Mesenchymal stem cell (in vitro differentiated cells and primary cell): ENCODE data around the gene PAFAH2.
"Not testable (repeated sequence)": the region's sequence is repeated elsewhere in the genome, so short reads cannot be mapped to it uniquely, and the experiment has no call there.

Experiments used
- DNase-seq: peaks from one replicate; pipeline ENCODE4 v3.0.0-alpha.2; 2013
- H2AFZ ChIP-seq: one replicate; pipeline ENCODE4 v1.6.1; 2013; ENCODE audit warnings: low read depth, mild to moderate bottlenecking, control low read depth, inconsistent platforms, low read length, moderate library complexity
- H2AK5ac ChIP-seq: 2 replicates; pipeline ENCODE4 v1.6.1; 2013; ENCODE audit warnings: low read length, moderate library complexity, mild to moderate bottlenecking, inconsistent platforms; ENCODE audit not compliant: severe bottlenecking
- H2BK120ac ChIP-seq: one replicate; pipeline ENCODE4 v1.6.1; 2013; ENCODE audit warnings: low read depth, mild to moderate bottlenecking, inconsistent platforms, low read length, moderate library complexity
- H2BK12ac ChIP-seq, 2 experiments: one replicate each; pipeline ENCODE4 v1.6.1; 2013; ENCODE audit warnings: inconsistent platforms in 2 of 2, low read length in 2 of 2, mild to moderate bottlenecking in 2 of 2, moderate library complexity in 2 of 2, control low read depth in 1 of 2
- H2BK15ac ChIP-seq: one replicate; pipeline ENCODE4 v1.6.1; 2013; ENCODE audit warnings: mild to moderate bottlenecking, low read depth, inconsistent platforms; ENCODE audit not compliant: poor library complexity, severe bottlenecking
- H2BK5ac ChIP-seq: 2 replicates; pipeline ENCODE4 v1.6.1; 2013; ENCODE audit warnings: low read depth, mild to moderate bottlenecking, low read length, control low read depth, inconsistent platforms; ENCODE audit not compliant: poor library complexity, severe bottlenecking
- H3K14ac ChIP-seq, 2 experiments: one replicate each; pipeline ENCODE4 v1.6.1; 2013; ENCODE audit warnings: inconsistent platforms in 2 of 2, low read length in 2 of 2, control low read depth in 1 of 2, mild to moderate bottlenecking in 1 of 2, moderate library complexity in 1 of 2
- H3K18ac ChIP-seq, 2 experiments: one replicate each; pipeline ENCODE4 v1.6.1; 2013; ENCODE audit warnings: inconsistent platforms in 2 of 2, low read length in 2 of 2, control low read depth in 1 of 2, low read depth in 1 of 2, mild to moderate bottlenecking in 1 of 2
- H3K23ac ChIP-seq, 2 experiments: one replicate each; pipeline ENCODE4 v1.6.1; 2013; ENCODE audit warnings: inconsistent platforms in 2 of 2, low read length in 2 of 2, mild to moderate bottlenecking in 2 of 2, moderate library complexity in 2 of 2, control low read depth in 1 of 2
- H3K27ac ChIP-seq: 2 replicates; pipeline ENCODE4 v1.5.1; 2013; ENCODE audit warnings: mild to moderate bottlenecking, moderate library complexity, low read length, control low read depth, inconsistent platforms; ENCODE audit not compliant: poor library complexity, severe bottlenecking
- H3K27me3 ChIP-seq, 2 experiments: 2 replicates each; pipeline versions ENCODE4 v1.6.1 to v1.7.0; 2013; ENCODE audit warnings: low read length in 2 of 2, mild to moderate bottlenecking in 2 of 2, moderate library complexity in 2 of 2, control low read depth in 1 of 2, inconsistent platforms in 1 of 2; ENCODE audit not compliant: control insufficient read depth in 1 of 2, insufficient read depth in 1 of 2
- H3K36me3 ChIP-seq, 2 experiments: 2 replicates each; pipeline versions ENCODE4 v1.6.1 to v1.7.0; 2013; ENCODE audit warnings: low read length in 2 of 2, control low read depth in 1 of 2, inconsistent platforms in 1 of 2, low read depth in 1 of 2, mild to moderate bottlenecking in 1 of 2; ENCODE audit not compliant: insufficient read depth in 2 of 2, control insufficient read depth in 1 of 2
- H3K4ac ChIP-seq, 2 experiments: one replicate each; pipeline ENCODE4 v1.6.1; 2013; ENCODE audit warnings: inconsistent platforms in 2 of 2, low read length in 2 of 2, mild to moderate bottlenecking in 2 of 2, moderate library complexity in 2 of 2, control low read depth in 1 of 2, low read depth in 1 of 2
- H3K4me1 ChIP-seq: 2 replicates; pipeline ENCODE4 v1.6.1; 2013; ENCODE audit warnings: low read depth, low read length, control low read depth; ENCODE audit not compliant: control insufficient read depth, insufficient read depth
- H3K4me2 ChIP-seq: 2 replicates; pipeline ENCODE4 v1.6.1; 2013; ENCODE audit warnings: low read length, mild to moderate bottlenecking, inconsistent platforms; ENCODE audit not compliant: poor library complexity, severe bottlenecking
- H3K4me3 ChIP-seq, 2 experiments: 2 replicates each; pipeline versions ENCODE4 v1.5.1 to v1.7.0; 2013; ENCODE audit warnings: low read length in 2 of 2, mild to moderate bottlenecking in 2 of 2, control low read depth in 1 of 2, low read depth in 1 of 2; ENCODE audit not compliant: insufficient read depth in 1 of 2
- H3K79me1 ChIP-seq: replicated peaks from 2 replicates; pipeline ENCODE4 v1.6.1; 2013; ENCODE audit warnings: mild to moderate bottlenecking, control low read depth, low read length, inconsistent platforms; ENCODE audit not compliant: poor library complexity, severe bottlenecking
- H3K9ac ChIP-seq: 2 replicates; pipeline ENCODE4 v1.7.0; 2013; ENCODE audit warnings: mild to moderate bottlenecking, low read length, moderate library complexity
- H3K9me3 ChIP-seq: 2 replicates; pipeline ENCODE4 v1.7.0; 2013; ENCODE audit warnings: mild to moderate bottlenecking, low read length; ENCODE audit not compliant: control insufficient read depth
- H4K8ac ChIP-seq: one replicate; pipeline ENCODE4 v1.6.1; 2013; ENCODE audit warnings: inconsistent platforms, mild to moderate bottlenecking, low read length, moderate library complexity
- H4K91ac ChIP-seq: one replicate; pipeline ENCODE4 v1.6.1; 2013; ENCODE audit warnings: mild to moderate bottlenecking, low read length, inconsistent platforms
- WGBS: methylation state at CpG from one replicate; pipeline ENCODE4 v1.1.7; 2013; ENCODE audit warnings: mixed read lengths; 5-methylcytosine and 5-hydroxymethylcytosine counted together

The PAFAH2 gene

GRCh38 chr1:25987951-25988350 is 9.9 kb downstream of the PAFAH2 start:
- Histone ChIP-seq H3K23ac (no peak overlapping the region), H2BK12ac (no peak overlapping the region), H2BK120ac (no peak overlapping the region), H2BK15ac (no peak overlapping the region), H4K91ac (no peak overlapping the region), H3K27me3 (no peaks in the 10 kb centered on the region), H2BK5ac (no peak overlapping the region), H3K36me3 (peaks cover 15 to 48% of the 10 kb centered on the region in 2 experiments), H3K14ac (no peak overlapping the region), H2AFZ (no peak overlapping the region), H2AK5ac (no peak overlapping the region), H4K8ac (no peak overlapping the region), H3K4ac (no peak overlapping the region), H3K4me1 (peaks cover 3% of the 10 kb centered on the region), H3K27ac (no peak overlapping the region), H3K4me2 (no peak overlapping the region), H3K9ac (no peak overlapping the region), H3K4me3 (no peak overlapping the region), H3K79me1 (peaks cover 3% of the 10 kb centered on the region), H3K9me3 (no peaks in the 10 kb centered on the region), H3K18ac (no peak overlapping the region)
- WGBS: 98% methylated on average over 2 of the region's 2 CpGs
- no peak for DNase-seq

- H2BK12ac ChIP-seq, H3K4me1 ChIP-seq, H3K9ac ChIP-seq, H3K79me1 ChIP-seq, H3K4ac ChIP-seq, H2AFZ ChIP-seq, H3K18ac ChIP-seq, H2AK5ac ChIP-seq, H3K23ac ChIP-seq, H3K14ac ChIP-seq, H4K8ac ChIP-seq, DNase-seq, H3K27ac ChIP-seq, H2BK5ac ChIP-seq, H2BK120ac ChIP-seq, H3K9me3 ChIP-seq, H3K27me3 ChIP-seq, H4K91ac ChIP-seq, H3K4me3 ChIP-seq, H3K4me2 ChIP-seq, H2BK15ac ChIP-seq: not testable (repeated sequence)
- 96% methylated on average over 10 of the region's 10 CpGs for WGBS
- H3K36me3 ChIP-seq: peaks cover 22 to 55% of the 10 kb centered on the region in 2 experiments
Observed at GRCh38 chr1:25986773-25987172, 11.1 kb downstream of the PAFAH2 start.

- no peak overlapping the region for H3K18ac ChIP-seq
- WGBS: 99% methylated on average over 3 of the region's 3 CpGs
- no peak overlapping the region for H2AFZ ChIP-seq
- peaks cover 2% of the 10 kb centered on the region for H3K79me1 ChIP-seq
- no peaks in the 10 kb centered on the region for H3K27me3 ChIP-seq
- H2BK12ac ChIP-seq: no peak overlapping the region
- H2BK5ac ChIP-seq: no peak overlapping the region
- no peak overlapping the region for H4K91ac ChIP-seq
- H3K14ac ChIP-seq: no peak overlapping the region
- no peak overlapping the region for H2AK5ac ChIP-seq
- H3K4ac ChIP-seq: no peak overlapping the region
- H3K23ac ChIP-seq: no peak overlapping the region
- peaks cover 25 to 62% of the 10 kb centered on the region in 2 experiments for H3K36me3 ChIP-seq
- no peak overlapping the region for H3K27ac ChIP-seq
- no peak overlapping the region for H2BK15ac ChIP-seq
- DNase-seq: no peak
- H3K4me2 ChIP-seq: no peak overlapping the region
- no peaks in the 10 kb centered on the region for H3K4me1 ChIP-seq
- H3K9ac ChIP-seq: no peak overlapping the region
- H3K9me3 ChIP-seq: no peaks in the 10 kb centered on the region
- H4K8ac ChIP-seq: no peak overlapping the region
- H2BK120ac ChIP-seq: no peak overlapping the region
- no peak overlapping the region for H3K4me3 ChIP-seq
Observed at GRCh38 chr1:25985670-25986069, 12.2 kb downstream of the PAFAH2 start.

GRCh38 chr1:25985171-25985570 is 12.7 kb downstream of the PAFAH2 start:
- Histone ChIP-seq H3K4me3 (no peak overlapping the region), H2BK12ac (no peak overlapping the region), H3K27ac (no peak overlapping the region), H3K27me3 (no peaks in the 10 kb centered on the region), H3K9me3 (no peaks in the 10 kb centered on the region), H4K91ac (no peak overlapping the region), H3K4me2 (no peak overlapping the region), H3K79me1 (peaks cover 1% of the 10 kb centered on the region), H2AK5ac (no peak overlapping the region), H2AFZ (no peak overlapping the region), H3K4ac (no peak overlapping the region), H3K9ac (no peak overlapping the region), H4K8ac (no peak overlapping the region), H3K18ac (no peak overlapping the region), H3K14ac (no peak overlapping the region), H3K36me3 (peaks cover 25 to 59% of the 10 kb centered on the region in 2 experiments), H2BK5ac (no peak overlapping the region), H2BK120ac (no peak overlapping the region), H3K4me1 (no peaks in the 10 kb centered on the region), H2BK15ac (no peak overlapping the region), H3K23ac (no peak overlapping the region)
- 100% methylated on average over 1 of the region's 1 CpG for WGBS
- DNase-seq: no peak
